Measurements from ENCODE around the gene ATP11C. TPM values are rescaled to one million over a fixed set of nuclear protein-coding genes. Genes with fewer than 3 reads are reported as not detected.

The ATP11C gene
- total RNA-seq, 4 donors from 2014 or later: 16.3 to 26.6 (median 18.4) TPM

- H3K4me1 ChIP-seq: no peaks in the 10 kb centered on the region
- WGBS: 59% methylated on average over 4 of the region's 4 CpGs
- H3K36me3 ChIP-seq: no peaks in the 10 kb centered on the region
- no peaks in the 10 kb centered on the region for H3K9me3 ChIP-seq
- H3K27me3 ChIP-seq: no peaks in the 10 kb centered on the region
- no peak for TF ChIP-seq POLR2A (IDR thresholded peaks at IDR 0.05)
- no peak for TF ChIP-seq CTCF (IDR thresholded peaks at IDR 0.05)
- no peak for TF ChIP-seq POLR2AphosphoS5 (IDR thresholded peaks at IDR 0.05)
- no peak for TF ChIP-seq EP300 (IDR thresholded peaks at IDR 0.05)
- no peak overlapping the region for H3K4me3 ChIP-seq
- no peak overlapping the region for H3K27ac ChIP-seq
- no peak for DNase-seq (ENCODE audit: low spot score in 2 of 2)
Observed at GRCh38 chrX:139881130-139881529, 51.7 kb downstream of the ATP11C start.

- Histone ChIP-seq H3K9me3 (no peaks in the 10 kb centered on the region), H3K4me3 (no peak overlapping the region), H3K27me3 (no peaks in the 10 kb centered on the region), H3K4me1 (no peaks in the 10 kb centered on the region), H3K27ac (no peak overlapping the region), H3K36me3 (no peaks in the 10 kb centered on the region)
- no peak for DNase-seq (ENCODE audit: low spot score in 2 of 2)
- WGBS: 70% methylated on average over 11 of the region's 11 CpGs
- no peak for TF ChIP-seq POLR2AphosphoS5 (IDR thresholded peaks at IDR 0.05)
- TF ChIP-seq EP300 (IDR thresholded peaks at IDR 0.05): no peak
- no peak for TF ChIP-seq POLR2A (IDR thresholded peaks at IDR 0.05)
Observed at GRCh38 chrX:139877710-139878414, 55.0 kb downstream of the ATP11C start.

- DNase-seq (ENCODE audit: low spot score in 2 of 2): no peak
- H3K36me3 ChIP-seq: no peaks in the 10 kb centered on the region
- H3K27me3 ChIP-seq: no peaks in the 10 kb centered on the region
- no peaks in the 10 kb centered on the region for H3K9me3 ChIP-seq
- H3K4me1 ChIP-seq: no peaks in the 10 kb centered on the region
- no peak overlapping the region for H3K4me3 ChIP-seq
- no peak overlapping the region for H3K27ac ChIP-seq
- WGBS: 35% methylated on average over 2 of the region's 2 CpGs
- TF ChIP-seq POLR2AphosphoS5 (IDR thresholded peaks at IDR 0.05) (no peak), CTCF (IDR thresholded peaks at IDR 0.05) (no peak), POLR2A (IDR thresholded peaks at IDR 0.05) (no peak), EP300 (IDR thresholded peaks at IDR 0.05) (no peak)
Observed at GRCh38 chrX:139875841-139876240, 57.0 kb downstream of the ATP11C start.

GRCh38 chrX:139869796-139870195 lies 63.1 kb downstream of the ATP11C start:
- Histone ChIP-seq H3K4me3 (no peak overlapping the region), H3K4me1 (no peaks in the 10 kb centered on the region), H3K9me3 (no peaks in the 10 kb centered on the region), H3K27ac (no peak overlapping the region), H3K36me3 (no peaks in the 10 kb centered on the region), H3K27me3 (no peaks in the 10 kb centered on the region)
- 52% methylated on average over 1 of the region's 1 CpG for WGBS
- DNase-seq (ENCODE audit: low spot score in 2 of 2): no peak
- TF ChIP-seq CTCF (IDR thresholded peaks at IDR 0.05) (no peak), POLR2AphosphoS5 (IDR thresholded peaks at IDR 0.05) (no peak), POLR2A (IDR thresholded peaks at IDR 0.05) (no peak), EP300 (IDR thresholded peaks at IDR 0.05) (no peak)

- H3K27ac ChIP-seq: no peak overlapping the region
- no peaks in the 10 kb centered on the region for H3K4me1 ChIP-seq
- no peaks in the 10 kb centered on the region for H3K9me3 ChIP-seq
- H3K36me3 ChIP-seq: no peaks in the 10 kb centered on the region
- H3K4me3 ChIP-seq: no peak overlapping the region
- DNase-seq (ENCODE audit: low spot score in 2 of 2): no peak
- TF ChIP-seq CTCF (IDR thresholded peaks at IDR 0.05) (no peak), POLR2A (IDR thresholded peaks at IDR 0.05) (no peak), EP300 (IDR thresholded peaks at IDR 0.05) (no peak), POLR2AphosphoS5 (IDR thresholded peaks at IDR 0.05) (no peak)
- no peaks in the 10 kb centered on the region for H3K27me3 ChIP-seq
- WGBS: 97% methylated on average over 3 of the region's 3 CpGs
Observed at GRCh38 chrX:139864640-139865039, 68.2 kb downstream of the ATP11C start.
